M059J (cell line): ENCODE results near the gene CREBBP. TPM values are rescaled to one million over a fixed set of nuclear protein-coding genes. Genes with fewer than 3 reads are reported as not detected.

Experiments used
- total RNA-seq: library from RNA; depleted of rRNA; stranded (reverse); fragments of >200 nt; shearing (Covaris generic); gene quantifications from 2 replicates; pipeline ENCODE4 v1.2.3, GENCODE V29; 2014; rRNA removed

Gene CREBBP
- total RNA-seq, 1 experiment from 2014 or later, result 14.8 TPM

Other genes with a start within 250 kb of the CREBBP start
- 8.3 and 21.1 TPM in 2 replicates for gene DNASE1, start 226.0 kb downstream of the CREBBP start, total RNA-seq
- 50.5 and 66.9 TPM in 2 replicates for gene TRAP1, start 163.2 kb downstream of the CREBBP start, total RNA-seq
- gene ADCY9, start 235.7 kb upstream of the CREBBP start, total RNA-seq, result 5.3 and 18.1 TPM in 2 replicates